ENCODE results near the gene POLR1E.

Gene POLR1E

GRCh38 chr9:37534901-37535300, 49.2 kb downstream of the POLR1E start:
- Histone ChIP-seq H3K4me3 (ENCODE audit: low read length in 2 of 2) (no peak overlapping the region), H3K9ac (ENCODE audit: low read length in 2 of 2) (no peak overlapping the region), H3K27me3 (ENCODE audit: control insufficient read depth in 1 of 2, insufficient read depth in 2 of 2, low read length in 2 of 2) (no peaks in the 10 kb centered on the region), H3K4me1 (ENCODE audit: control insufficient read depth, insufficient read depth, low read length) (no peaks in the 10 kb centered on the region), H3K9me3 (ENCODE audit: control insufficient read depth in 2 of 2, low read length in 2 of 2) (no peaks in the 10 kb centered on the region), H3K27ac (ENCODE audit: low read length) (no peak overlapping the region), H3K36me3 (ENCODE audit: control insufficient read depth in 2 of 2, insufficient read depth in 2 of 2, low read length in 2 of 2) (peaks cover 31 to 46% of the 10 kb centered on the region in 2 donors)

- peaks cover 29 to 37% of the 10 kb centered on the region in 2 donors for H3K36me3 ChIP-seq (ENCODE audit: control insufficient read depth in 2 of 2, insufficient read depth in 2 of 2, low read length in 2 of 2)
- H3K4me1 ChIP-seq (ENCODE audit: control insufficient read depth, insufficient read depth, low read length), result no peaks in the 10 kb centered on the region
- no peak overlapping the region for H3K27ac ChIP-seq (ENCODE audit: low read length)
- H3K9ac ChIP-seq (ENCODE audit: low read length in 2 of 2), result no peak overlapping the region
- H3K4me3 ChIP-seq (ENCODE audit: low read length in 2 of 2), result no peak overlapping the region
- H3K9me3 ChIP-seq (ENCODE audit: control insufficient read depth in 2 of 2, low read length in 2 of 2), result no peaks in the 10 kb centered on the region
- H3K27me3 ChIP-seq (ENCODE audit: control insufficient read depth in 1 of 2, insufficient read depth in 2 of 2, low read length in 2 of 2), result no peaks in the 10 kb centered on the region
These were observed 52.4 kb downstream of the POLR1E start for GRCh38 chr9:37538099-37538498.

GRCh38 chr9:37539634-37540033, 53.9 kb downstream of the POLR1E start:
- H3K27me3 ChIP-seq (ENCODE audit: control insufficient read depth in 1 of 2, insufficient read depth in 2 of 2, low read length in 2 of 2), result no peaks in the 10 kb centered on the region
- peaks cover 29 to 35% of the 10 kb centered on the region in 2 donors for H3K36me3 ChIP-seq (ENCODE audit: control insufficient read depth in 2 of 2, insufficient read depth in 2 of 2, low read length in 2 of 2)
- no peak overlapping the region for H3K4me3 ChIP-seq (ENCODE audit: low read length in 2 of 2)
- H3K27ac ChIP-seq (ENCODE audit: low read length), result no peak overlapping the region
- no peaks in the 10 kb centered on the region for H3K4me1 ChIP-seq (ENCODE audit: control insufficient read depth, insufficient read depth, low read length)
- H3K9ac ChIP-seq (ENCODE audit: low read length in 2 of 2), result no peak overlapping the region
- no peaks in the 10 kb centered on the region for H3K9me3 ChIP-seq (ENCODE audit: control insufficient read depth in 2 of 2, low read length in 2 of 2)

- Histone ChIP-seq H3K36me3 (ENCODE audit: control insufficient read depth in 2 of 2, insufficient read depth in 2 of 2, low read length in 2 of 2) (peaks cover 28 to 31% of the 10 kb centered on the region in 2 donors), H3K9me3 (ENCODE audit: control insufficient read depth in 2 of 2, low read length in 2 of 2) (no peaks in the 10 kb centered on the region), H3K27me3 (ENCODE audit: control insufficient read depth in 1 of 2, insufficient read depth in 2 of 2, low read length in 2 of 2) (no peaks in the 10 kb centered on the region), H3K4me1 (ENCODE audit: control insufficient read depth, insufficient read depth, low read length) (no peaks in the 10 kb centered on the region), H3K4me3 (ENCODE audit: low read length in 2 of 2) (no peak overlapping the region), H3K9ac (ENCODE audit: low read length in 2 of 2) (no peak overlapping the region), H3K27ac (ENCODE audit: low read length) (no peak overlapping the region)
These were observed 54.9 kb downstream of the POLR1E start for GRCh38 chr9:37540634-37541033.

- peaks cover 24 to 26% of the 10 kb centered on the region in 2 donors for H3K36me3 ChIP-seq (ENCODE audit: control insufficient read depth in 2 of 2, insufficient read depth in 2 of 2, low read length in 2 of 2)
These were observed 55.7 kb downstream of the POLR1E start for GRCh38 chr9:37541465-37541864.

GRCh38 chr9:37542488-37542887, 56.7 kb downstream of the POLR1E start:
- Histone ChIP-seq H3K4me3 (ENCODE audit: low read length in 2 of 2) (no peak overlapping the region), H3K27ac (ENCODE audit: low read length) (no peak overlapping the region), H3K36me3 (ENCODE audit: control insufficient read depth in 2 of 2, insufficient read depth in 2 of 2, low read length in 2 of 2) (peaks cover 15 to 20% of the 10 kb centered on the region in 2 donors), H3K27me3 (ENCODE audit: control insufficient read depth in 1 of 2, insufficient read depth in 2 of 2, low read length in 2 of 2) (no peaks in the 10 kb centered on the region), H3K9ac (ENCODE audit: low read length in 2 of 2) (no peak overlapping the region), H3K4me1 (ENCODE audit: control insufficient read depth, insufficient read depth, low read length) (no peaks in the 10 kb centered on the region), H3K9me3 (ENCODE audit: control insufficient read depth in 2 of 2, low read length in 2 of 2) (no peaks in the 10 kb centered on the region)

More at GRCh38 chr9:37541465-37541864, 55.7 kb downstream of the POLR1E start:
- Histone ChIP-seq H3K9ac (ENCODE audit: low read length in 2 of 2) (no peak overlapping the region), H3K9me3 (ENCODE audit: control insufficient read depth in 2 of 2, low read length in 2 of 2) (no peaks in the 10 kb centered on the region), H3K4me1 (ENCODE audit: control insufficient read depth, insufficient read depth, low read length) (no peaks in the 10 kb centered on the region), H3K4me3 (ENCODE audit: low read length in 2 of 2) (no peak overlapping the region), H3K27ac (ENCODE audit: low read length) (no peak overlapping the region), H3K27me3 (ENCODE audit: control insufficient read depth in 1 of 2, insufficient read depth in 2 of 2, low read length in 2 of 2) (no peaks in the 10 kb centered on the region)

- no peaks in the 10 kb centered on the region for H3K4me1 ChIP-seq (ENCODE audit: control insufficient read depth, insufficient read depth, low read length)
- no peak overlapping the region for H3K4me3 ChIP-seq (ENCODE audit: low read length in 2 of 2)
- H3K9me3 ChIP-seq (ENCODE audit: control insufficient read depth in 2 of 2, low read length in 2 of 2), result no peaks in the 10 kb centered on the region
- no peaks in the 10 kb centered on the region for H3K27me3 ChIP-seq (ENCODE audit: control insufficient read depth in 1 of 2, insufficient read depth in 2 of 2, low read length in 2 of 2)
- no peak overlapping the region for H3K27ac ChIP-seq (ENCODE audit: low read length)
- H3K36me3 ChIP-seq (ENCODE audit: control insufficient read depth in 2 of 2, insufficient read depth in 2 of 2, low read length in 2 of 2), result peaks cover 12 to 15% of the 10 kb centered on the region in 2 donors
- H3K9ac ChIP-seq (ENCODE audit: low read length in 2 of 2), result no peak overlapping the region
These were observed 57.1 kb downstream of the POLR1E start for GRCh38 chr9:37542895-37543294.

- no peak overlapping the region for H3K4me3 ChIP-seq (ENCODE audit: low read length in 2 of 2)
- H3K27me3 ChIP-seq (ENCODE audit: control insufficient read depth in 1 of 2, insufficient read depth in 2 of 2, low read length in 2 of 2), result no peaks in the 10 kb centered on the region
- H3K27ac ChIP-seq (ENCODE audit: low read length), result no peak overlapping the region
- no peak overlapping the region for H3K9ac ChIP-seq (ENCODE audit: low read length in 2 of 2)
- no peaks in the 10 kb centered on the region for H3K9me3 ChIP-seq (ENCODE audit: control insufficient read depth in 2 of 2, low read length in 2 of 2)
- H3K36me3 ChIP-seq (ENCODE audit: control insufficient read depth in 2 of 2, insufficient read depth in 2 of 2, low read length in 2 of 2), result peaks cover 8 to 12% of the 10 kb centered on the region in 2 donors
- H3K4me1 ChIP-seq (ENCODE audit: control insufficient read depth, insufficient read depth, low read length), result no peaks in the 10 kb centered on the region
These were observed 57.7 kb downstream of the POLR1E start for GRCh38 chr9:37543468-37543867.

GRCh38 chr9:37547328-37547878, 61.7 kb downstream of the POLR1E start:
- Histone ChIP-seq H3K27me3 (ENCODE audit: control insufficient read depth in 1 of 2, insufficient read depth in 2 of 2, low read length in 2 of 2) (no peaks in the 10 kb centered on the region), H3K27ac (ENCODE audit: low read length) (no peak overlapping the region), H3K9ac (ENCODE audit: low read length in 2 of 2) (no peak overlapping the region), H3K4me1 (ENCODE audit: control insufficient read depth, insufficient read depth, low read length) (no peaks in the 10 kb centered on the region), H3K36me3 (ENCODE audit: control insufficient read depth in 2 of 2, insufficient read depth in 2 of 2, low read length in 2 of 2) (no peaks in the 10 kb centered on the region), H3K9me3 (ENCODE audit: control insufficient read depth in 2 of 2, low read length in 2 of 2) (no peaks in the 10 kb centered on the region), H3K4me3 (ENCODE audit: low read length in 2 of 2) (no peak overlapping the region)

GRCh38 chr9:37549527-37549926, 63.8 kb downstream of the POLR1E start:
- Histone ChIP-seq H3K27ac (ENCODE audit: low read length) (no peak overlapping the region), H3K4me3 (ENCODE audit: low read length in 2 of 2) (no peak overlapping the region)

GRCh38 chr9:37550781-37551180, 65.0 kb downstream of the POLR1E start:
- no peak overlapping the region for H3K4me3 ChIP-seq (ENCODE audit: low read length in 2 of 2)
- H3K9ac ChIP-seq (ENCODE audit: low read length in 2 of 2), result no peak overlapping the region
- H3K27me3 ChIP-seq (ENCODE audit: control insufficient read depth in 1 of 2, insufficient read depth in 2 of 2, low read length in 2 of 2), result no peaks in the 10 kb centered on the region
- H3K9me3 ChIP-seq (ENCODE audit: control insufficient read depth in 2 of 2, low read length in 2 of 2), result no peaks in the 10 kb centered on the region
- H3K4me1 ChIP-seq (ENCODE audit: control insufficient read depth, insufficient read depth, low read length), result no peaks in the 10 kb centered on the region
- no peak overlapping the region for H3K27ac ChIP-seq (ENCODE audit: low read length)
- H3K36me3 ChIP-seq (ENCODE audit: control insufficient read depth in 2 of 2, insufficient read depth in 2 of 2, low read length in 2 of 2), result no peaks in the 10 kb centered on the region

More at GRCh38 chr9:37549527-37549926, 63.8 kb downstream of the POLR1E start:
- Histone ChIP-seq H3K36me3 (ENCODE audit: control insufficient read depth in 2 of 2, insufficient read depth in 2 of 2, low read length in 2 of 2) (no peaks in the 10 kb centered on the region), H3K9me3 (ENCODE audit: control insufficient read depth in 2 of 2, low read length in 2 of 2) (no peaks in the 10 kb centered on the region), H3K27me3 (ENCODE audit: control insufficient read depth in 1 of 2, insufficient read depth in 2 of 2, low read length in 2 of 2) (no peaks in the 10 kb centered on the region), H3K9ac (ENCODE audit: low read length in 2 of 2) (no peak overlapping the region), H3K4me1 (ENCODE audit: control insufficient read depth, insufficient read depth, low read length) (no peaks in the 10 kb centered on the region)
